ENCODE data around the gene GIMAP1. TPM values are rescaled to one million over a fixed set of nuclear protein-coding genes. Genes with fewer than 3 reads are reported as not detected.

The GIMAP1 gene
- total and polyA plus RNA-seq, 9 donors = 2.5 to 3.4 (median 3.0) TPM

GRCh38 chr7:150685219-150686029 lies 31.0 kb upstream of the GIMAP1 start, which contains the start of gene GIMAP2:
TSS of gene GIMAP2 (plus strand) at chr7:150685706. CDS start at chr7:150687060, 1,354 bp downstream.
- Histone ChIP-seq H3K4me3 (ENCODE audit: low read length) (peak within 1 kb of the TSS; percentile 46), H3K27me3 (ENCODE audit: control insufficient read depth, insufficient read depth, low read length) (no peaks in the 10 kb centered on the region), H3K36me3 (ENCODE audit: control insufficient read depth, insufficient read depth, low read length) (no peaks in the 10 kb centered on the region), H3K4me1 (ENCODE audit: control insufficient read depth, insufficient read depth, low read length) (peaks cover 3% of the 10 kb centered on the region), H3K9me3 (replicated peaks; ENCODE audit: control insufficient read depth, low read depth, low read length) (no peaks in the 10 kb centered on the region), H3K27ac (ENCODE audit: low read length) (peak within 1 kb of the TSS; percentile 88)
- whole genome bisulfite sequencing (ENCODE audit: insufficient coverage) = 0% methylated on average over 4 of the region's 6 CpGs
- peak; percentile 79 for DNase-seq

GRCh38 chr7:150686030-150686631 lies 30.3 kb upstream of the GIMAP1 start:
- no peaks in the 10 kb centered on the region for H3K27me3 ChIP-seq (ENCODE audit: control insufficient read depth, insufficient read depth, low read length)
- no peaks in the 10 kb centered on the region for H3K9me3 ChIP-seq (replicated peaks; ENCODE audit: control insufficient read depth, low read depth, low read length)
- H3K4me1 ChIP-seq (ENCODE audit: control insufficient read depth, insufficient read depth, low read length) = peaks cover 3% of the 10 kb centered on the region
- WGBS (ENCODE audit: insufficient coverage) = no CpG with 5 or more reads among the region's 9 CpGs
- H3K4me3 ChIP-seq (ENCODE audit: low read length) = peak overlapping the region; percentile 46
- peak overlapping the region; percentile 88 for H3K27ac ChIP-seq (ENCODE audit: low read length)
- DNase-seq = peak; percentile 23
- no peaks in the 10 kb centered on the region for H3K36me3 ChIP-seq (ENCODE audit: control insufficient read depth, insufficient read depth, low read length)

GRCh38 chr7:150688630-150689029 lies 27.8 kb upstream of the GIMAP1 start:
- Histone ChIP-seq H3K4me1 (ENCODE audit: control insufficient read depth, insufficient read depth, low read length) (peaks cover 3% of the 10 kb centered on the region), H3K27me3 (ENCODE audit: control insufficient read depth, insufficient read depth, low read length) (no peaks in the 10 kb centered on the region), H3K27ac (ENCODE audit: low read length) (no peak overlapping the region), H3K36me3 (ENCODE audit: control insufficient read depth, insufficient read depth, low read length) (no peaks in the 10 kb centered on the region), H3K9me3 (replicated peaks; ENCODE audit: control insufficient read depth, low read depth, low read length) (no peaks in the 10 kb centered on the region), H3K4me3 (ENCODE audit: low read length) (no peak overlapping the region)
- WGBS (ENCODE audit: insufficient coverage) = 92% methylated on average over 6 of the region's 6 CpGs
- no peak for DNase-seq

- no peak overlapping the region for H3K27ac ChIP-seq (ENCODE audit: low read length)
- no CpG with 5 or more reads among the region's 2 CpGs for WGBS (ENCODE audit: insufficient coverage)
- H3K36me3 ChIP-seq (ENCODE audit: control insufficient read depth, insufficient read depth, low read length) = no peaks in the 10 kb centered on the region
- DNase-seq = no peak
- peaks cover 10% of the 10 kb centered on the region for H3K9me3 ChIP-seq (replicated peaks; ENCODE audit: control insufficient read depth, low read depth, low read length)
- H3K4me3 ChIP-seq (ENCODE audit: low read length) = no peak overlapping the region
- no peaks in the 10 kb centered on the region for H3K27me3 ChIP-seq (ENCODE audit: control insufficient read depth, insufficient read depth, low read length)
- no peaks in the 10 kb centered on the region for H3K4me1 ChIP-seq (ENCODE audit: control insufficient read depth, insufficient read depth, low read length)
Observed at GRCh38 chr7:150695654-150696053, 20.8 kb upstream of the GIMAP1 start.

- no CpG with 5 or more reads among the region's 1 CpG for WGBS (ENCODE audit: insufficient coverage)
- DNase-seq = no peak
- peaks cover 12% of the 10 kb centered on the region for H3K9me3 ChIP-seq (replicated peaks; ENCODE audit: control insufficient read depth, low read depth, low read length)
- no peaks in the 10 kb centered on the region for H3K36me3 ChIP-seq (ENCODE audit: control insufficient read depth, insufficient read depth, low read length)
- H3K27ac ChIP-seq (ENCODE audit: low read length) = no peak overlapping the region
- no peaks in the 10 kb centered on the region for H3K27me3 ChIP-seq (ENCODE audit: control insufficient read depth, insufficient read depth, low read length)
- no peaks in the 10 kb centered on the region for H3K4me1 ChIP-seq (ENCODE audit: control insufficient read depth, insufficient read depth, low read length)
- H3K4me3 ChIP-seq (ENCODE audit: low read length) = no peak overlapping the region
Observed at GRCh38 chr7:150703209-150703608, 13.2 kb upstream of the GIMAP1 start.

- WGBS (ENCODE audit: insufficient coverage) = 79% methylated on average over 3 of the region's 4 CpGs
- Histone ChIP-seq H3K4me1 (ENCODE audit: control insufficient read depth, insufficient read depth, low read length) (peaks cover 3% of the 10 kb centered on the region), H3K27me3 (ENCODE audit: control insufficient read depth, insufficient read depth, low read length) (no peaks in the 10 kb centered on the region), H3K36me3 (ENCODE audit: control insufficient read depth, insufficient read depth, low read length) (no peaks in the 10 kb centered on the region), H3K27ac (ENCODE audit: low read length) (no peak overlapping the region), H3K4me3 (ENCODE audit: low read length) (no peak overlapping the region), H3K9me3 (replicated peaks; ENCODE audit: control insufficient read depth, low read depth, low read length) (no peaks in the 10 kb centered on the region)
- DNase-seq = no peak
Observed at GRCh38 chr7:150715293-150715692, 1.1 kb upstream of the GIMAP1 start.

GRCh38 chr7:150715738-150716137 lies 675 bp upstream of the GIMAP1 start:
- Histone ChIP-seq H3K4me1 (ENCODE audit: control insufficient read depth, insufficient read depth, low read length) (peaks cover 3% of the 10 kb centered on the region), H3K4me3 (ENCODE audit: low read length) (no peak overlapping the region), H3K36me3 (ENCODE audit: control insufficient read depth, insufficient read depth, low read length) (no peaks in the 10 kb centered on the region), H3K9me3 (replicated peaks; ENCODE audit: control insufficient read depth, low read depth, low read length) (no peaks in the 10 kb centered on the region), H3K27me3 (ENCODE audit: control insufficient read depth, insufficient read depth, low read length) (no peaks in the 10 kb centered on the region), H3K27ac (ENCODE audit: low read length) (peak overlapping the region; percentile 72)
- WGBS (ENCODE audit: insufficient coverage) = no CpG with 5 or more reads among the region's 4 CpGs
- no peak for DNase-seq

- peak overlapping the region; percentile 54 for H3K27ac ChIP-seq (ENCODE audit: low read length)
Observed at GRCh38 chr7:150716939-150717338, 526 bp downstream of the GIMAP1 start.

GRCh38 chr7:150717814-150718420 lies 1.5 kb downstream of the GIMAP1 start:
- Histone ChIP-seq H3K4me1 (ENCODE audit: control insufficient read depth, insufficient read depth, low read length) (peaks cover 9% of the 10 kb centered on the region), H3K4me3 (ENCODE audit: low read length) (peak overlapping the region; percentile 45), H3K27ac (ENCODE audit: low read length) (peak overlapping the region; percentile 54), H3K27me3 (ENCODE audit: control insufficient read depth, insufficient read depth, low read length) (no peaks in the 10 kb centered on the region), H3K9me3 (replicated peaks; ENCODE audit: control insufficient read depth, low read depth, low read length) (no peaks in the 10 kb centered on the region), H3K36me3 (ENCODE audit: control insufficient read depth, insufficient read depth, low read length) (no peaks in the 10 kb centered on the region)
- DNase-seq = no peak
- WGBS (ENCODE audit: insufficient coverage) = 67% methylated on average over 3 of the region's 4 CpGs

More at GRCh38 chr7:150716939-150717338, 526 bp downstream of the GIMAP1 start:
- Histone ChIP-seq H3K9me3 (replicated peaks; ENCODE audit: control insufficient read depth, low read depth, low read length) (no peaks in the 10 kb centered on the region), H3K4me1 (ENCODE audit: control insufficient read depth, insufficient read depth, low read length) (peaks cover 3% of the 10 kb centered on the region), H3K4me3 (ENCODE audit: low read length) (peak overlapping the region; percentile 45), H3K36me3 (ENCODE audit: control insufficient read depth, insufficient read depth, low read length) (no peaks in the 10 kb centered on the region), H3K27me3 (ENCODE audit: control insufficient read depth, insufficient read depth, low read length) (no peaks in the 10 kb centered on the region)
- 6% methylated on average over 3 of the region's 4 CpGs for WGBS (ENCODE audit: insufficient coverage)
- DNase-seq = no peak

GRCh38 chr7:150719436-150719835 lies 3.0 kb downstream of the GIMAP1 start:
- WGBS (ENCODE audit: insufficient coverage) = 80% methylated on average over 1 of the region's 4 CpGs
- no peak overlapping the region for H3K4me3 ChIP-seq (ENCODE audit: low read length)
- no peaks in the 10 kb centered on the region for H3K27me3 ChIP-seq (ENCODE audit: control insufficient read depth, insufficient read depth, low read length)
- no peak overlapping the region for H3K27ac ChIP-seq (ENCODE audit: low read length)
- no peaks in the 10 kb centered on the region for H3K36me3 ChIP-seq (ENCODE audit: control insufficient read depth, insufficient read depth, low read length)
- no peak for DNase-seq
- H3K9me3 ChIP-seq (replicated peaks; ENCODE audit: control insufficient read depth, low read depth, low read length) = no peaks in the 10 kb centered on the region
- H3K4me1 ChIP-seq (ENCODE audit: control insufficient read depth, insufficient read depth, low read length) = peaks cover 9% of the 10 kb centered on the region

All from muscle of leg (tissue), 11 donors.